HCT116 (cell line): Measurements from ENCODE around the gene CDAN1.

ENCODE experiments used
- CTCF ChIP-seq, 3 experiments: fragments of 200-600 bp in 1 of 3; sonication (generic) in 1 of 3; IDR thresholded peaks in 2 of 3; conservative IDR thresholded peaks in 1 of 3; 2 replicates each; pipeline ENCODE4 v1.5.1; 2012 to 2017; ENCODE audit warnings: low read depth in 2 of 3, low read length in 2 of 3, antibody characterized with exemption in 1 of 3, borderline replicate concordance in 1 of 3, control low read depth in 1 of 3, mild to moderate bottlenecking in 1 of 3, mixed read lengths in 1 of 3, mixed run types in 1 of 3, moderate library complexity in 1 of 3; ENCODE audit not compliant: insufficient read depth in 1 of 3
- EZH2phosphoT487 ChIP-seq: fragments of 200-600 bp; IDR thresholded peaks from 2 replicates; pipeline ENCODE4 v1.6.1; 2018; ENCODE audit warnings: antibody characterized with exemption, borderline replicate concordance
- JUND ChIP-seq: IDR thresholded peaks from 2 replicates; pipeline ENCODE4 v1.6.1; 2012
- POLR2AphosphoS5 ChIP-seq: IDR thresholded peaks from 2 replicates; pipeline ENCODE4 v1.6.1; 2011; ENCODE audit warnings: mild to moderate bottlenecking, low read depth, low read length, moderate library complexity
- SIN3A ChIP-seq: IDR thresholded peaks from 2 replicates; pipeline ENCODE4 v1.6.1; 2012; ENCODE audit warnings: low read depth
- TCF7L2 ChIP-seq: IDR thresholded peaks from 2 replicates; pipeline ENCODE4 v1.7.0; 2011; ENCODE audit warnings: borderline replicate concordance, inconsistent platforms; ENCODE audit not compliant: insufficient read depth, insufficient read length; ENCODE audit errors: extremely low read depth
- YY1 ChIP-seq: IDR thresholded peaks from 2 replicates; pipeline ENCODE4 v1.6.1; 2011; ENCODE audit warnings: low read length, low read depth, moderate library complexity, mild to moderate bottlenecking; ENCODE audit not compliant: insufficient replicate concordance; ENCODE audit errors: extremely low read depth
- ZNF274 ChIP-seq: fragments of 200-500 bp; sonication (Bioruptor generic); IDR thresholded peaks from 2 replicates; pipeline ENCODE4 v1.6.1; 2014; ENCODE audit warnings: mild to moderate bottlenecking, low read depth, low read length, inconsistent platforms

GRCh38 chr15:42750306-42750705 is 13.4 kb upstream of the CDAN1 start:
- TF ChIP-seq CTCF (IDR thresholded peaks at IDR 0.05 in 2 of 3, conservative IDR thresholded peaks at IDR 0.05 in 1 of 3; ENCODE audit: borderline replicate concordance in 1 of 3, insufficient read depth in 1 of 3, low read depth in 2 of 3, low read length in 2 of 3) (no peak), POLR2AphosphoS5 (no peak), ZNF274 (no peak), SIN3A (no peak), JUND (no peak), TCF7L2 (no peak), EZH2phosphoT487 (no peak), YY1 (no peak)
